HG03135 (cell line): ENCODE measurements around the gene JARID2.

ENCODE experiments used
- ATAC-seq: cut with Tn5 transposase; IDR thresholded peaks from one replicate; pipeline ENCODE4 v1.9.1; 2021; ENCODE audit warnings: mild to moderate bottlenecking, moderate library complexity; ENCODE audit not compliant: unreplicated experiment

The JARID2 gene

DNA sequence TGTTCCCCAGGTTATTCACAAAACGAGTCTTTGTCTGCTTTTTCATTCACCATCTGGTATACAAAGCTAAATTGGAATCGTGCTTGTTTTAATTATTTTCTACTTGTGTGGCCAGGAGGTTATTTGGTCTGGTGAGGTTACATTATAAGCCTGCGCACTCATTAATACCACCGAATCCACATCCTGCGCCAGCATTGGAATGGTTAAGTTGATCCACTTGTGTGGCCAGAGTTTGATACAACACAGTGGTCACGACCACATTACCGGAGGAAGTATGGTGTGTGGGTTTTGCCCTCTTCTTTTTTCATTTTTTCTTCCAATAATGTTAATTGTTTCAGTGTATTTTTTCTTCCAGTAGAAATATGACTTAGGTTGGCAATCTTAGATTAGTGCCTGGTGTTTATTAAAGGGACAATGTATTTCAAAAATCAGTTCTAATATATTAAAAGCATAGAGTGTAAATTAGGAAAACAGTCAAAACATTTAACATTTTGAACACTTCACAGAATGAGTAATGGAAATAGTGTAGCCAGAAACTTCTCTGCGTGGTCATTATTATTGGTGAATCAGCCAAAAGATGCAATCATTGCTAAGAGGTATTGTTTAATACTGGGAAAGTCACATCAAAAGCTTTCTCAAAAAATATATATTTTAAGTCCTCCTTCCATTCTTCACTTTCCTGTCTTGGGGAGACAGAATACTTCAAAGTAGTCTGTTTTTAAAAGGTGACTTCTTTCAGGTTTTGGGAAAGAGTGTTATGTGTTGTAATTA is 84.5 kb downstream of the JARID2 start:
- ATAC-seq = no peak

- ATAC-seq = no peak
Observed at GRCh38 chr6:15331143-15331542, 85.3 kb downstream of the JARID2 start.

DNA sequence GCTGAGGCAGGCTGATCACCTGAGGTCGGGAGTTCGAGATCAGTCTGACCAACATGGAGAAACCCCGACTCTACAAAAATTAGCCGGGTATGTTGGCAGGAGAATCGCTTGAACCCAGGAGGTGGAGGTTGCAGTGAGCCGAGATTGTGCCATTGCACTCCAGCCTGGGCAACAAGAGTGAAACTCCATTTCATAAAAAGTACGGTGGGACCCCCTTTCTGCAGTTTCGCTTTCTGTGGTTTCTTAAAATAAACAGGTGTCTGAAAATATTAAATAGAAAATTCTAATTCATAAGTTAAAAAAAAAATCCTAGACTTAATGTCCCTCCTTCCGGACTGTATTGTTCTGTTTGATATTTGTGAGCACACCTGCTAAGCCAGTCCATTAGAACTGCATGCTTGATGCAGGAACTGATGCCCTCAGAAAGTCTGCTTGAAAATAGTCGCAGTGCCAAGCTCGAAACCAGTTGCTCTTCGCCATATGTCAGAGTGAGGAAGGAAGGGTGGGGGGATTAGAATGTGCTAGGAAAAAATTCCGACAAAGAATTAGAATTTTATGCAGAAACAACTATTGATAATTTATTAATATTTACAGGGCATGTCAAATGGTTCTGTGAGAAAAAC is 85.9 kb downstream of the JARID2 start:
- no peak for ATAC-seq

GRCh38 chr6:15332446-15332845 is 86.6 kb downstream of the JARID2 start:
- no peak for ATAC-seq

DNA sequence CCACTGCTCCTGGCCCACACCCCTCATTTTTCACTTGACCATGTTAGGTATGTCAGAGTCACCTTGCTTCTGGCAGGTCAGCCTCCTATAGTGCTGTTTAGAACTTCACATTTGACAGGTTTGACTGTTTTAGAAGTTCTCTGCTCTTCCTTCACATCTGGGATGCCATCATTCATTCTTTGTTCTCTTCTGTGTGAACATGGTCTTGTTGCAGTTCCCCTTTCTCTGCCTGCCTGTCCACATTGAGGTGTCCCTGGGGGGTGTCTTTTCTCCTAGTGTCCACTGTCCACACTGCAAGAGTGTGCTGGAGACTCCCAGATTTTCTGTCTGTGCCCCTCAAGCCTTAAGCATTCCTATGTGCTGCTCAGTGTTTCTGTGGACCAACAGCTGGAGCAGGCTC is 89.5 kb downstream of the JARID2 start:
- no peak for ATAC-seq

- ATAC-seq = no peak
Observed at GRCh38 chr6:15335916-15336315, 90.0 kb downstream of the JARID2 start.

DNA sequence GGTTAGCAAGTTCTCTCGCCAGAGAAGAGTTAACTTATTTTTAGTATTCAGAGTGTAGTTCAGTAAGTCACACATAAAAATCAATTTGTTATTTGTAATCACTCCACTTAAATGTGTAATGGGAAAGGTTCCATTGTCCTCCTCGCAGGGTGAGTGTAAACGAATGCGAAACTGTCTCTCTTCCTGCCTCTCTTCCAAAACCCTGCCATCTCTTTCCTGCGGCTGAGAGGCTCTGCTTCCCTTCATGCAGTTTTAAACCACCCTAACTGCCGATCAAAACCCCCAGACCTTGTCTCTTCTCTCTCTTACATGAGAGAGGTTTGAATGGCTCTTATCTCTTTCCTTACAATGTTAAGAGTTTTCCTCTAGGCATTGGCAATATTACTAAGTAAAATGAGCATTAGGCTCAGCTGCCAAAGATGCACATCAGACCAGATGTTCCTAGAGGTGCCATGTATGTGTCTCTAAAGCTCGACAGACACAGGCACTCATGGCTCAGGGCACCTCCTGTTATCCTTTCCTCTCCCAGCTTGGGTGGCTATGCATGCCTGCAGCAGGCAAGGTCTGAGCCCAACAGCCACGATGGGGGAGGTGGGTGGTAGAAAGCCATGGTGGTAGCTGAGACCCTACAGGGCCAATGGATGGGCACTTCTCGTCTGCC is 91.2 kb downstream of the JARID2 start:
- no peak for ATAC-seq

DNA sequence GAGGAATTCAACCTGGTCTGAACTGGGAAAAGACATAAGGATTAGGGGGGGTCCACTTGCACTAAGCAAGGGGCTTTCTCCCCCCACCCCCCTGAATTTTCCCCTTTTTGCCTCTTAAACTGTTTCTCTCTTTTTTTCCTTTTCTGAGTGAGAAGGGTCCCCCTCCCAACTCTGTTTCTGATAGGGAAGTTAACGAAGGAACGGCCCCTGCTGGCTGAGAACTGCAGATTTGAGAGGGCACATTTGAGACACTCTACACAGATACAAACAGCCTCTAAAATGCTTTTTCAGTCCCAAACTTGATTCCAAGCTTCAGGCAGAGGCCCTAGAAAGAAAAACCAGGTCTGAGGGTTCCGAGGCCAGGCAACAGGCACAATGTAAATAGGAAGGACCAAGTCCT is 91.7 kb downstream of the JARID2 start:
- ATAC-seq = no peak

DNA sequence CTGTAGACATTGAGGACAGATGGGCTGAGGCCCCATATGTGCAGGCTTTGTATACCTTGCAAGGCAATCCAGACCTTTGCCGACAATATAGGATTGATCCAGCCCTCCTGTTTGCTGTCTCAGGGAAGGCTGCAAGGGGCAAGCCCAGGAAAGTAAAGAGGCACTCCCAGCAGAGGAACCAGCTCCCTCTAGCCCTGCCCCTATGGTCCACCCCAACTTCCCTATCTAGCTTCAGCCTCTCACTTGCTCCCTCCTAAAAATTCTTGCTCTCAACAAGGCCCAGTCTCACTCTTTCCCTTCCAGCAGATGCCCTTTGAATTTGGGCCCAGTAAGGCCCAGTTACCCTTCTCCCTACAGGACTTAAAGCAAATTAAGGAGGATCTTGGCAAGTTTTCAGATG is 92.6 kb downstream of the JARID2 start:
- ATAC-seq = no peak

- ATAC-seq = no peak
Observed at GRCh38 chr6:15339081-15339480, 93.2 kb downstream of the JARID2 start.

GRCh38 chr6:15340105-15340601 is 94.3 kb downstream of the JARID2 start:
- ATAC-seq = no peak

- ATAC-seq = peak; percentile 52
Observed at GRCh38 chr6:15340775-15341174, 94.9 kb downstream of the JARID2 start.

DNA sequence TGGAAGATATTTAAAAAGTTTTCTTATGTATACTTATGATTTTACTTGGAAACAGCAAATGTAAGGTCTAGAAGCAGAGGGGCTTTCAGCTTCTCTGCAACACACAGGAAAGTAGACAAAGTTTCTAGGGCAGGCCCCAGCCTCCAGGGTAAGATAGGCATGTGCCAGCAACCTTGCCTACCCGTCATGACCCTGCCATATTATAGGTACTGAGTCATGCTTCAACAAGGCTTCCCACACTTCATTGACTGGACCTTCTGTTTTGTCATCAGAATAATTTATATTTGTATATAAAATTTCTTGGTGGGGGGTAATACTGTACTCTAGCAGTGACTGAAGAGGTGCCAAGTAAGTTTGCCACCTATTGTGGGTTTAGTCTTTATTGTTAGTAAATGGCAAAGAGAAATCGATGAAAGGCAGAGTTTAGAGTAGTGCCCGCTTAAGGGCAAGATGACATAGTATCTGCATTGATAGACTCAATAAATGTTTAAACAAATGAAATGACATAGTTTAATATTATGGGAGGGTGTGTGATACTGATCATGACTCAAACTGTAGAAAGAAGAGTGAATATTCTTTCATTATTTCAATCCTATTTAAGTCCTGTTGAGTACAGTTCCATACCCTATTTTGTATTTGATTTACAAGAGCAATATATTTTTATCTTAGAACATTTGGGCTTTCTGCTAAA is 95.6 kb downstream of the JARID2 start:
- no peak for ATAC-seq

DNA sequence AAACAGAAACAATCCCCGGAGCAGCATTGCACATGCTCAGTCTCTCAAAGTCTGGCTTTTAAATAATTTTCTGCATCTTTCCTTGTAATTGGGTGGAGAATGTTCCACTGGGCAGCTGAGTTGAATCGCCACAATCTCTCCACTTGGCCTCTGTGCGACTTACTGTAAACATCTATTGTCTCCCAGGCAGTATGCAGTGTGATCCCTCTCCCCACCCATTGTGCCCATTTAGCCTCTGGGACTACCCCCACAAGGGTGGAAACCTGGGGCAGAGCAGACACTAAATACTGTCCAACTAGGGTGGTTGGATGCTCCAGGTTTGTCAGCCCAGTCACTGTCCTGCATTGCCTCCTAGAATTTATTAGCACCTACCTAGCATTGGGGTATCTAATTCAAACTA is 96.2 kb downstream of the JARID2 start:
- no peak for ATAC-seq

GRCh38 chr6:15343490-15344191 is 97.8 kb downstream of the JARID2 start:
- no peak for ATAC-seq

GRCh38 chr6:15344192-15344519 is 98.3 kb downstream of the JARID2 start:
- no peak for ATAC-seq

DNA sequence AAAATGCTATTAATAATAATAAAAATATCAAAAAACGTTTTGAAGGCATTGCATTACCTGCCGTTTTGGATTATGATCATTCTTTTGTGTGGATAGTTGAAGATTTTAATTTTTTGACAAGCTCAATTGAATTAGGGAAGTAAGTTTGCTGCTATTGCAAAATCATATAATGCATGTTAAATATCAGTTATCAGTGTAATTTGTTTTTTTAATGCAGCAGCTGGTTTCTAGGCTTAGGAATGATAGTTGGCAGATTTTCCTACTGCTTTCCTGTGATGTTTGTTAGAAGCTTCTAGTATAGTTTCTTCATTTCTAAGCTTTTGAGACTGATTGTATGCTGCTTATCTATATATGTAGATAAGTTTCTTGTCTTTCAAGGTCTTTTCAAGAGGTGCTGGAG is 99.0 kb downstream of the JARID2 start:
- no peak for ATAC-seq

GRCh38 chr6:15346315-15346714 is 100.4 kb downstream of the JARID2 start:
- ATAC-seq = no peak

DNA sequence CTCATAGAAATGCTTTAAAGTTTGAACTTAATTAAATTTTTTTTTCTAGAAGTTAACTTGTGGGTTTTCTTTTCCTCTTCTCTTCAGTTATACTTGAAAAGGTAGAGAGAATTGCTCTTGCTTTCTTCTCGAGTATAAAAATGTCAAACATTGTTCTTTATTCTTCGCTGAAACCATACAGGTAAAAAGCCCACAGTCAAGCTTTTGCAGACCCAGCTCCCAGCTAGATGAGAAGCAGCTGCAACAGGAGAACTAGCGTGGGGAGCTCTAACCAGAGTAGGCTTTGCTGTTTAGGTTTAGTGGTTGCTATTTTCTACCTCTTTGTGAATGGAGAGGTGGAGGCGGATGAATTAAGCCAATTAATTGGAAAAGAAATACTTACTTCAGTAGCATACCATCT is 102.7 kb downstream of the JARID2 start:
- no peak for ATAC-seq

DNA sequence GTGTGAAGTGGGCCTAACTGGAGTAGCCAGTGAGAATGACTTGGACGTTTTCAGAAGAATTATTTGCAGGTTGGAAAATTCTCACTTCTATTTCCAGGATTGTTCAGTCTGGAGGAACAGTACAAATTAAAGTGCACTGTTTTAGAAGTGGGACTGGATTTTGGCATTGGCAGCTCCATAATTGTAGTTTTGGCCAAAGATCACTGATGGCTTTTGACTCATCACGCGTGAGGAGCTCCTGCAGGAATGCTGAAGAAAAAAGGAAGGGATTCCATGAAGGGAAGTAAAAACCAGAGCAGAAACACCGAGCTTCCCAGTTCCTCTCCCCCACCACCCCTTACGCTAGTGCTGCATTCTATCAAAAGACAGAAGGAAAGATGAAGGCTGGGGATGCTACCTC is 103.5 kb downstream of the JARID2 start:
- no peak for ATAC-seq
